Memory B cell (primary cell): ENCODE data around the gene SAMD1.
A peak's percentile ranks its signal among the peaks of the same experiment; 100 is the strongest.

Experiments
- ATAC-seq: fragments of 150-1000 bp; cut with Tn5 transposase; 2 replicates; pipeline ENCODE4 v1.10.0; 2021; ENCODE audit warnings: low read depth, mild to moderate bottlenecking, moderate library complexity
- DNase-seq, 2 donors: peaks; one replicate each; pipeline ENCODE4 v3.0.0; 2022; ENCODE audit warnings: low spot score in 2 of 2
- H3K27ac Mint-ChIP-seq: one replicate; pipeline ENCODE4 v1.8.0; 2022; ENCODE audit warnings: mild to moderate bottlenecking, moderate library complexity, mixed read lengths
- H3K27me3 Mint-ChIP-seq: one replicate; pipeline ENCODE4 v1.8.0; 2022; ENCODE audit warnings: mixed read lengths
- H3K36me3 Mint-ChIP-seq: one replicate; pipeline ENCODE4 v1.8.0; 2022; ENCODE audit warnings: mild to moderate bottlenecking, mixed read lengths
- H3K4me1 Mint-ChIP-seq: one replicate; pipeline ENCODE4 v1.8.0; 2022; ENCODE audit warnings: mixed read lengths
- H3K4me3 Mint-ChIP-seq: one replicate; pipeline ENCODE4 v1.8.0; 2022; ENCODE audit warnings: mild to moderate bottlenecking, moderate library complexity, mixed read lengths
- H3K9me3 Mint-ChIP-seq: one replicate; pipeline ENCODE4 v1.8.0; 2022; ENCODE audit warnings: mixed read lengths

The SAMD1 gene

DNA sequence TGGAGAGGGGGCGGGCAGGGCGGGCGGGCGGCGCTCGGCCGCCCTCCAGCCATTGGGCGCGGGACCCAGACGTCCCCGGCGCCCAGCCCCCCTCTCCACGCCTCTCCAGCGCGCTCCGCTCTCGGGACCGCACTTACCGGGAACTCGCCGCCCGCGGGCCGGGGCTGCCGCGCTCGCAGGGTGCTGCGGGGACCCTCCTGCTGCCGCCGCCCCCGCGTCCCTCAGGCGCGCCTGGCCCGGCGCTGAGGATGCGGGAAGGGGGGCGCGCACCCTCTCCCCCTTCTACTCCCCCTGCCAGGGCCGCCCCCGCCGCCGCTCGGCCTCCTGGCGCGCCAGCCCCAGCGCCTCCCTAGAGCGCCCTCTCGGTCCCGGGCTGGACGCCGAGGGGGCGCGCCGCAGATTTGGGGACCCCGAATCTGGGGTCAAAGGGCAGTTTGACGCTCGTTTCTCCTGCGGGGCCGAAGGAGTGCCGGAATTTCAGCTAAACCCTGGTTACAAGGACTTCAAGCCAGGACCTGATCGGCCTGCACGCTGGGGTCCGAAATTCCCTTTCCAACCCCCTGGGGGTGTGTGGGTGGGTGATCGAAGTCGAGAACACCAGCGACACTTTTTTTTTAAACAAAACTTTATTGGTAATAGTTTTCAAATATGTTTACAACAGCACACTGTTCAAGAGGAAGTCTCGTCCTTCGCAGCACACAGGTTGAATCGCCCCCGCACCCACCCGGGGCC lies 696 bp upstream of the SAMD1 start:
- peaks cover 2% of the 10 kb centered on the region for H3K36me3 Mint-ChIP-seq
- DNase-seq: peak; percentile 72 to 76
- ATAC-seq: peak; percentile 61

DNA sequence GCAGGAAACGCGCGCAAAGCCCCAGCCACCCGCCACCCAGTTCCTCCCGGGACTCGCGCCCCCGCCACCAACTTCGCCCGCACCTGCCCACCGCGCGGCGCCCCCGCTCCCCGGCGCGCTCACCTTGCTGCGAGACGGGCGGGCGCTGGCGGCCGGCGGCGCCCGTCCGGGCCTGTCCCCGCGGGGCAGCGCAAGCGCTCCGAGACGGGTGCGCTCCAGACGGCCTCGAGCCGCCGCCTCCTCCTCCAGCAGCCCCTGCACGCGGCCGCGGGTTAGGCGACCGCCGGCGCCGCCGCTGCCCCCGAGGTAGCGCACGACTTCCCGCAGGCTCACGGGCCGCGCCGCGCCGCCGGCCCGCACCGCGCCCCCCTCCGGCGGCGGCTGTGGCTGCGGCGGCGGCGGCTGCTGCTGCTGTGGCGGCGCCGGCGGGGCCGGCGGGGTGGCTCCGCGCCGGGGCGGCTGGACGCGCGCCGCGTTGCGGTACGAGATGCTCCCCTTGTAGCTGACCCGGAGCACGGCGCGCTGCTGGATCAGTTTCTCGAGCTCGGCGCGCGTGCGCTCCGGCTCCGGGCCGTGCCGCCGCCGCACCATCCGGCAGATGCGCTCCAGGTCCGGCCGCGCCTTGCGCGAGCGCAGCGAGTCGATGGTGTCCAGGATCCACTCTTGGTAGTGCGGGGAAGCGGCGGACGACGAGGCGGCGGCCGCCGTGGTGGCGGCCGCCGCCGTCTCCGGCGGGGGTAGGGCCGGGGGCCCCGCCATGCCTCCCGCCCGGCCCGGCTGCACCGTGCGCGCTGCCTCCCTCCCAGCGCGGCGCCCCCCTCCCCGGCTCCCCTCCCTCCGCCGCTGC lies 666 bp downstream of the SAMD1 start:
- Mint-ChIP-seq H3K27ac (no peak overlapping the region), H3K4me1 (peaks cover 12% of the 10 kb centered on the region), H3K36me3 (peaks cover 2% of the 10 kb centered on the region), H3K4me3 (peak overlapping the region; percentile 87), H3K9me3 (no peaks in the 10 kb centered on the region), H3K27me3 (no peaks in the 10 kb centered on the region)
- ATAC-seq (peak; percentile 9), DNase-seq (peak; percentile 38 to 57)

More for the DNA sequence above, 696 bp upstream of the SAMD1 start:
- Mint-ChIP-seq H3K9me3 (no peaks in the 10 kb centered on the region), H3K27ac (peak overlapping the region; percentile 79), H3K4me3 (peak overlapping the region; percentile 99), H3K27me3 (no peaks in the 10 kb centered on the region), H3K4me1 (peaks cover 12% of the 10 kb centered on the region)

DNA sequence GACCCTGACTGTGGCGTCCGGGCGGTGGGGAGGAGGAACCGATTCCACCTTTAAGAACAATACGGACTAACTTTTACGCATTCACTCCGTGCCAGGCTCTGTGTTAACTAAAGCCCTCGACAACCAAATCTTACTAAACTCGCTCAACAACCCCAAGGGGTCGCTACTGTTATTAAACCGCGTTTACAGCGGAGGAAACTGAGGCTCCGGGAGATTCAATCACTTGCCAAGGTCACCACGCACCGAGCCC lies 1.2 kb downstream of the SAMD1 start:
- no peak overlapping the region for H3K27ac Mint-ChIP-seq
- peaks cover 12% of the 10 kb centered on the region for H3K4me1 Mint-ChIP-seq
- peaks cover 2% of the 10 kb centered on the region for H3K36me3 Mint-ChIP-seq
- DNase-seq (no peak), ATAC-seq (peak; percentile 6)
- H3K9me3 Mint-ChIP-seq: no peaks in the 10 kb centered on the region
- no peaks in the 10 kb centered on the region for H3K27me3 Mint-ChIP-seq
- H3K4me3 Mint-ChIP-seq: peak overlapping the region; percentile 49

DNA sequence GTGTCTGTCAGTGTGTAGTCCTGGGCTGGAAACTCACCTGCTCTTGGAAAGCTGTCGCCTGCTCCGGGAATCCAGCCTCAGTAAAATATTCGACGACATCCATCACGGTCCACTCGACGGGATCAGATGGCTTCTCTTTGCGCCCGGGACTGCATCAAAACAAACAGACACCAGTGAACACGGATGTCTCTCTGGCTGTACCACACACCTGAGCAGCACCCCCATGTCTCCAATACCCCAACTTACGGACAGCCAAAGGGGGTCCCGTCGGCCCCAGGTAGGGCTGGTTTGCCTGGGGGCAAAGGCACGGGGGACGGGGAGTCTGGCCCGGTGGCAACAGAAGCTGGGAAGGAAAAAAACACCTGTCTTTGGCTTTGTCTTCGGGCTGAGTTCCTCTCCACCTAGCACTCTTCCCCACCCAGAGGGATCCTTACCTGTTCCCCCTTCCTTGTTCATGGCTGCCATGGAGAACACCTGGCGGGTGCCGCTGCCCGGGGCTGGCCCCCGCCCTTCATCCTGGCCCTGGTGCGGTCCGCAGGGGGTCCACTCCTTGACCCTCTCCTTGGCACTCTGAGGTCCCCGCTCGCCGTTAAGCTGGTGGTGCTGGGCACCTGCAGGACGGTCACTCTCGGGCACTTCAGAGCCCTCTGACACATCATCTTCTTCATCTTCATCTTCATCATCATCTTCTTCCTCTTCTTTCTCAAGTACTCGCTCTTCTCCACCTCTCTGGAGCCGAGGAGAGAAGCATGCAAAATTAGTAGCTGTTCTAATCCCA lies 1.7 kb downstream of the SAMD1 start:
- H3K9me3 Mint-ChIP-seq: no peaks in the 10 kb centered on the region
- H3K4me3 Mint-ChIP-seq: peak overlapping the region; percentile 49
- peaks cover 2% of the 10 kb centered on the region for H3K36me3 Mint-ChIP-seq
- no peak for DNase-seq
- H3K4me1 Mint-ChIP-seq: peaks cover 12% of the 10 kb centered on the region
- no peak for ATAC-seq
- H3K27ac Mint-ChIP-seq: no peak overlapping the region
- H3K27me3 Mint-ChIP-seq: no peaks in the 10 kb centered on the region

DNA sequence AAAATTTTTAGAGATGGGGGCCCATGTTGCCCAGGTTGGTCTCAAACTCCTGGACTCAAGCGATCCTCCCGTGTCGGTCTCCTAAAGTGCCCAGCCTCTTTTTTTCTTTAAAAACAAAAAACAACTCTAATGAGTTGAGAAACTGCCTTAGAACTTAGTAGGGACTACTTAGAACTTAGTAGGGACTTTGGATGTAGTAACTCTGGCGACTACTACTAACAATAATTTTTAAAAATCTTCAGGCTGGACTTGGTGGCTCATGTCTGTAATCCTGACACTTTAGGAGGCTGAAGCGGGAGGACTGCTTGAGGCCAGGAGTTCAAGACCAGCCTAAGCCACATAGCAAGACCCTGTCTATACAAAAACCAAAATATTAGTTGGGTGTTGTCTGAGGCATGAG lies 4.5 kb downstream of the SAMD1 start:
- peaks cover 7% of the 10 kb centered on the region for H3K4me1 Mint-ChIP-seq
- no peaks in the 10 kb centered on the region for H3K9me3 Mint-ChIP-seq
- H3K36me3 Mint-ChIP-seq: peaks cover 2% of the 10 kb centered on the region
- no peak for DNase-seq
- no peak for ATAC-seq
- H3K27ac Mint-ChIP-seq: no peak overlapping the region
- H3K4me3 Mint-ChIP-seq: no peak overlapping the region
- no peaks in the 10 kb centered on the region for H3K27me3 Mint-ChIP-seq

DNA sequence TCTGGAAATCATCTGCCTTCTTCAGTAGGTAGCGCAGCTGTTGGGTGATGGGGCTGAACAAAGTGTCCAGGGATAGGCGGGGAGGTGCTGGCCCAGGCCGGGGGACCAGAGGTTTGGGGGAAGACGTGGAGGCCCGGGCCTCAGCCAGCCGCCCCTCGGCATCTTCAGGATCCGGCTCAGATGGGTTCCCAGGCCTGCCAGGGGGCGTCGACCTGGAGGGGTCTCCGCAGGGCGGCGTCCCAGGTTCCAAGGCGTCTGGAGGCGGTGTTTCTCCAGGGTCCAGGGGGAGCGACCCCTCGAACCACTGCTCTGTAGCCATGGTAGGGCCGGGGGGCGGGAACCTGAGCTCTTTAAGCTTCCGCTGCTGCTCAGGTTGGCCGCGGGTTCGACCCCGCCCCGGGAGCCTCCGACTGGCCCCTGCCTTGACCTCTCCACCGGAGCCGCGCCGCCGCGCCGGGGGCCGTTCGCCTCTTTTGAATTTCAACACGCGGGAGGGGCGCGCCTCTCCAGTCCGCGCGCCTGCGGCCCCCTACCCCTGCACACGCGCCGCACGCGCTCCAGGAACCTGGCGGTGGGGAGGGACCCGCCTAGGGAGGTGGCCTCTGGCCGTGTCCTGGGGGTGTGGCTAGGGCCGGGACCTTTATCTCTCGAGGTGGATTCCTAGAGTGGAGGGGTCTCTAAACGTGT lies 5.1 kb downstream of the SAMD1 start, which contains the start of gene C19orf67:
Gene C19orf67, minus strand, starts transcription at position 475 of the 687 bp plus-strand sequence. Its CDS starts 156 bp downstream, at position 319.
- H3K36me3 Mint-ChIP-seq: peaks cover 2% of the 10 kb centered on the region
- no peaks in the 10 kb centered on the region for H3K27me3 Mint-ChIP-seq
- no peak within 1 kb of the TSS for H3K4me3 Mint-ChIP-seq
- H3K9me3 Mint-ChIP-seq: no peaks in the 10 kb centered on the region
- ATAC-seq: no peak
- no peak for DNase-seq
- peaks cover 7% of the 10 kb centered on the region for H3K4me1 Mint-ChIP-seq
- no peak within 1 kb of the TSS for H3K27ac Mint-ChIP-seq

DNA sequence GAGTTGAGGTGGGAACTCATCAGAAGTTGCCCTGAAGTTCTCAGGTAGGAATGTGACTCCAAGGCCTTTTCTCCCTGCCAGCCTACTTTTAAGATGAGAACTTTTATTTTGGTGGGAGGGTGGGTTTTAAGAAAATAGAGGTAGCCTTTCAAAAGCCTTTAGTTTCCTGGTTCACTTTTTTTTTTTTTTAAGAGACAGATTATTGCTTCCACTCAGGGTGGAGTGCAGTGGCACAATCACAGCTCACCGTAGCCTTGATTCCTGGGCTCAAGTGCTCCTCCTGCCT lies 7.9 kb downstream of the SAMD1 start:
- DNase-seq (no peak), ATAC-seq (no peak)
- Mint-ChIP-seq H3K4me3 (peak overlapping the region; percentile 91), H3K27ac (no peak overlapping the region), H3K9me3 (no peaks in the 10 kb centered on the region), H3K4me1 (peaks cover 5% of the 10 kb centered on the region), H3K36me3 (no peaks in the 10 kb centered on the region), H3K27me3 (no peaks in the 10 kb centered on the region)

DNA sequence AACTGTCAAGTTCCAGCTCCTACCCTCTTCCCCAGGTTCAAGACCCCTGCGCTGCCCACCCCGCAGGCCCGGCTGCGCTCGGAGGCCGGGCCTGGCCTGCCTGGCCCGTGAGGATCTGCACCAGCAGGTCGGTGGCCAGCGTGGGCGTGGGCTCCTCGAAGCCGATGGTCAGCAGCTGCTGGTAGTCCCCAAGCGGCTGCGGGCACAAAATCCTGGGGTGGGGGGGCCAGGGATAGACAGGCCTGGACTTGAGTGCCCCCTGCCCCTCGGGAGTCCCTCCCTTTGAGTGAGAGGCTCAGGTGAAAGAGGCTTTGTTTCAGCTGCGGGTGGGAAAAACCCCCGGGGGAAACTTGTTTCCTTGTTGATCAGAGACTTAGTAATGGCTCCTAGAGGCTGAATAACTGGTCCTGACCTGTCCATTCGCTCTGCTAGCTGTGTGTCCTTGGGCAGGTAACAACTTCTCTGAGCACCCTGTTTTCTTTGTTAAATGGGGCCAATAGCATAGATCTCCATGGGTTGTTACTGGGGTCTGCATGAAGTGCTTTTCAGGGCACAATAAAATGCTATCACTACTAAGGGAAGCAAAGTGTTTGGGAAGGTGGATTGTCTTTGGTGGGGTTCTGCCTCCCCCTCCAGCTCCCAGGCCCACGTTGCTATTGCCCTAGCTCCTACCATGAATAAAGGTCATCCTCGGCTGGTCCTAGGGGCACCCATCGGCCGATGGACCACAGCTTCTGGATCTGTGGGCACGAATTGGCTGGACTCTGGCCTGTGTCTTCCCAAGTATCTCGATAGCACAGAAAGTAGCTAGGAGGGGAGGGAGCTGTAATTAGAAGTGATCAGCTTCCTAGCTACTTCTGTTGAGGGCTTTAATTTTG lies 8.5 kb downstream of the SAMD1 start:
- Mint-ChIP-seq H3K27me3 (no peaks in the 10 kb centered on the region), H3K27ac (peak overlapping the region; percentile 87), H3K36me3 (no peaks in the 10 kb centered on the region), H3K4me3 (peak overlapping the region; percentile 91), H3K9me3 (no peaks in the 10 kb centered on the region), H3K4me1 (peaks cover 5% of the 10 kb centered on the region)
- DNase-seq (peak; percentile 33 to 38), ATAC-seq (peak; percentile 23)

DNA sequence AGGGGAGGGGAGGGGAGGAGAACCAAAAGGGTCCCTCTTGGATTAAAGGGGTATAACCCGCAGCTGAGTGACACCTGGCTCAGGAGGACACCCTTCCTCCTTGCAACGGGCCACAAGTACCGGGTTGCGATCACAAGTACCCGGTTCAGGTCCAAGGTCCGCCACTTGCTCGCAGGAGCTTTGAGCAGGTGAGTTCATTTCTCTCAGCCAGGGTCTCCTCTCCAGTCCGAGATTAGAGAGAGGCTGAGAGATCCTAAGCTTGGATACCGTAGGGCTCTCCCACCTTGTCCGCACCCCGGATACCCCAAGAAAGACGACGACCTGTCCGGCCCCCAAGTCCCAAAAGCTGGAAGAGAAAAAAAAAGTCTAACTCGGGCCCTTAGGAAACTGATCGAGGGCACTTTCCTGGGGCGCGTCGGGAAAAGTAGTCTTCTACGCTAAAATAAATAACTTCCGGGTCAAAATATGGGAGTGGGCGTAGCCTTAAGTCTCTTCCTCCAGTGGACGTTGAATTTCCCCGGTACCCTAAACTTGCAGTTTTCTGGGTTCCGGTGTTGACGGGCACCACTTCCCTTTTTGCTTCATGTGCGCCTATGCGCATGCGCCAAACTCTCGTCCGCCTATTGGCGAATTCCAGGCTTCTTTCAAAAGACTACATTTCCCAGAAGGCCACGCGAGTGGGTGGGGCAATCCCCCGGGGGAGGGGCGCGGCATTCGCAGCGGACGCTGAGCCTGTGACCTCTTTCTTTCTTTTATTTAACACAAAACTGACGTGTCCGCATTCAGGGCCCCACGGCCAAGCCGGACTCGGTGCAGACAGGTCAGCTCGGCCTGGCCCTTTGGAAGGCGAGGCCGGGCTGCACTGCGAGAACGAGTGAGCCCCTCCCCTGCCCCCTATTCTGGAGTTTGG lies 9.4 kb downstream of the SAMD1 start:
- Mint-ChIP-seq H3K4me1 (peaks cover 5% of the 10 kb centered on the region), H3K27me3 (no peaks in the 10 kb centered on the region), H3K4me3 (peak overlapping the region; percentile 91), H3K27ac (peak overlapping the region; percentile 87), H3K36me3 (no peaks in the 10 kb centered on the region), H3K9me3 (no peaks in the 10 kb centered on the region)
- ATAC-seq (peak; percentile 94), DNase-seq (peak; percentile 99)

DNA sequence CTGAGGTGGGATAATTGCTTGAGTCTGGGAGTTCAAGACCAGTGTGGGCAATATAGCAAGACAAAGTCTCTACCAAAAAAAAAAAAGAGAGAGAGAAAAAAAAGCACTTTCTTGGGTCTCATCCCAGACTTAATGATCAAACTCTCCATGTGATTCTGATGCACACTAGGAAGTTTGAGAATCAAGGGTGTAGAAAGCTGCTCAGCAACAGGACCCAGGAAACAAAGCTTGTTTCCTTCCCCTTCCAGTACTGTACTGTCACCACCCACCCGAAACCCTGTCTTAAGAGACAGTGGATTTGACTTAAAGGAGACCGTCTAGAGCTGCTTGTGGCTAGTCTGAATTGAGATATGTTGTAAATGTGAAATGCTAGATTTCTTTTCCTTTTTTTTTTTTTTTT lies 12.1 kb downstream of the SAMD1 start:
- Mint-ChIP-seq H3K27me3 (no peaks in the 10 kb centered on the region), H3K27ac (no peak overlapping the region), H3K4me3 (no peak overlapping the region), H3K4me1 (peaks cover 12% of the 10 kb centered on the region), H3K9me3 (no peaks in the 10 kb centered on the region), H3K36me3 (no peaks in the 10 kb centered on the region)
- ATAC-seq: no peak
- DNase-seq: no peak

DNA sequence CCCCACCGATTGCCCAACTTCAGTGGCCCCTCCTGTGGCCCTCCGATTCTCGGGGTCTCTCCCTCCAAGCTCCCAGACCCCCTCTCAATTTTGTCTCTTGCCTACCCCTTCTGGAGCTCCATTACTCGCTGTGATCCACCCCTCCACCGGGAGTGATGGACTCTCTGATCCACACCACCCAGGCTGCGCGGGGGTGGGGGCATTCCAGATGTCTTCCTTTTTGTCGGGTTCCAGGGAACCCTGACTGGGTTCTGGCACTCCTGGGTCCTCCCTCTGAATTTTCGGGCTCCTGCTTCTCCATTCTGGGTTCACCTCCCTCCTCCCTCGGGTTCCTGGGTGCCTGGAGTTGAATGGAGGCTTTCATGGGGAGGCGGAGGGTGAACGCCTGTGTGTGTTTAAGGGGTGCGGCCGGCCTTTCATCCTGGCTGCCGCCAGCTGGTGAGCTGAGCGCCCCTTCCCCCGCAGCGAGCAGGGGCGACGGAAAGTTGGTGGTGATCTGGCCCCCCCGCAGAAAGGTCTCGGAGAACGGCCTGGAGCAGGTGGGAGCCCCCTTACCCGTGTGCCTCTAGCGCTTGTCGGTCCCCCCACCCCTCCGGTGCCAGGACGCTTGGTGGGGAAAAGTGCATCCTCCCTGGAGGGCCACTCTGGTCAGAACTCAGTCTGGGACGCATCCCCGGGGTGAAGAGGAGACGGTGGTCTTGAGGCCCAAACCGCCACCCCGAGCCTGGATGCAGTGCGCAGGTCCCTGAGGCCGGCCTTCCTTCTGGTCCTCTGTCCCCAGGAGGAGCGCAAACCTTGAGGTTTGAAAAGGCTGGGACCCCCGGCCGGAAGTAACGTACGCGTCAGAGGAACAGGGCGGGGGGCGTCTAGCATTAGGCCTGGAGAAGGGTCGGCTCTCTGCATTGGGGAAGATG lies 16.4 kb downstream of the SAMD1 start:
- ATAC-seq (no peak), DNase-seq (peak in 1 of 2 donors; percentile 38)
- H3K27ac Mint-ChIP-seq: peak overlapping the region; percentile 18

More for the DNA sequence above, 16.4 kb downstream of the SAMD1 start:
- Mint-ChIP-seq H3K4me1 (peaks cover 8% of the 10 kb centered on the region), H3K36me3 (no peaks in the 10 kb centered on the region), H3K4me3 (peak overlapping the region; percentile 86), H3K27me3 (no peaks in the 10 kb centered on the region), H3K9me3 (no peaks in the 10 kb centered on the region)
